Gastroesophageal sphincter (tissue), 3 donors: ENCODE measurements around the gene TANC1.

Source experiments
- CTCF ChIP-seq, 4 experiments: fragments of 200-600 bp in 2 of 4; fragments of 450-650 bp in 2 of 4; sonication (generic) in 1 of 4; IDR thresholded peaks; one replicate each; pipeline ENCODE4 v1.5.1; 2017 to 2019; ENCODE audit warnings: antibody characterized with exemption in 4 of 4, mild to moderate bottlenecking in 2 of 4, moderate library complexity in 2 of 4
- EP300 ChIP-seq: sonication (generic); formaldehyde crosslinking; IDR thresholded peaks from one replicate; pipeline ENCODE4 v1.6.1; 2017; ENCODE audit warnings: antibody characterized with exemption, mild to moderate bottlenecking
- POLR2AphosphoS5 ChIP-seq: sonication (generic); formaldehyde crosslinking; IDR thresholded peaks from one replicate; pipeline ENCODE4 v1.6.1; 2017; ENCODE audit warnings: antibody characterized with exemption

- no peak for TF ChIP-seq EP300
- no peak for TF ChIP-seq POLR2AphosphoS5
- TF ChIP-seq CTCF (IDR thresholded peaks at IDR 0.05) = no peak
These were observed 224.0 kb downstream of the TANC1 start for GRCh38 chr2:159192371-159192918.
